ENCODE results near the gene SCARF1. TPM values are rescaled to one million over a fixed set of nuclear protein-coding genes. Genes with fewer than 3 reads are reported as not detected.

The SCARF1 gene
- total RNA-seq, 1 experiment from 2014 or later = 4.9 TPM

DNA sequence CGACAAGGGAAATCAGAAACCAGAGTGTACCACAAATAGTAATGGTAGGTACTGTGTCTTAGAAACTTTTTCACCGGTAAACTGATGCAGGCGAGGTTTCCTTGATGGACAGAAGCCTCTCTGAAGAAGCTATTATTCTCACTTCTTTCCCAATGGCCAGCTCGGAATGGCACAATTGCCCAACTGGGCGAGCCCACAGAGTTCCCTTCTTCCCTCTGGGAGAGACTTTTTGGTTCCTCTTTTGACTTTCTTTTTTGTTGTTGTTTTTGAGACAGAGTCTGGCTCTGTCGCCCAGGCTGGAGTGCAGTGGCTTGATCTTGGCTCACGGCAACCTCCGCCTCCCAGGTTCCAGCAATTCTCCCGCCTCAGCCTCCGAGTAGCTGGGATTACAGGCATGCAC lies 33.8 kb downstream of the SCARF1 start:
- no peak for DNase-seq (ENCODE audit: low spot score)
- no peak for ATAC-seq
- Mint-ChIP-seq H3K36me3 (peaks cover 3% of the 10 kb centered on the region; the same call in 1 of the 2 replicates), H3K27me3 (ENCODE audit: low read depth) (no peaks in the 10 kb centered on the region), H3K4me1 (no peaks in the 10 kb centered on the region), H3K4me3 (no peak overlapping the region), H3K9me3 (no peaks in the 10 kb centered on the region), H3K27ac (no peak overlapping the region; the same call in 1 of the 2 replicates)
- no peak for TF ChIP-seq TCF7 (CRISPR knock-in tag; IDR thresholded peaks at IDR 0.05; ENCODE audit: low read depth)
- TF ChIP-seq MYBL2 (CRISPR knock-in tag; IDR thresholded peaks at IDR 0.05) = no peak
- no peak for TF ChIP-seq TEAD1 (CRISPR knock-in tag; IDR thresholded peaks at IDR 0.05)
- TF ChIP-seq NR2C2 (CRISPR knock-in tag; IDR thresholded peaks at IDR 0.05) = no peak
- no peak for TF ChIP-seq NFYB (CRISPR knock-in tag; conservative IDR thresholded peaks at IDR 0.05; ENCODE audit: low read depth)
- TF ChIP-seq ATF2 (CRISPR knock-in tag; IDR thresholded peaks at IDR 0.05; ENCODE audit: borderline replicate concordance, low read depth) = no peak
- TF ChIP-seq NFATC4 (CRISPR knock-in tag; IDR thresholded peaks at IDR 0.05) = no peak
- TF ChIP-seq, protein P1, sequence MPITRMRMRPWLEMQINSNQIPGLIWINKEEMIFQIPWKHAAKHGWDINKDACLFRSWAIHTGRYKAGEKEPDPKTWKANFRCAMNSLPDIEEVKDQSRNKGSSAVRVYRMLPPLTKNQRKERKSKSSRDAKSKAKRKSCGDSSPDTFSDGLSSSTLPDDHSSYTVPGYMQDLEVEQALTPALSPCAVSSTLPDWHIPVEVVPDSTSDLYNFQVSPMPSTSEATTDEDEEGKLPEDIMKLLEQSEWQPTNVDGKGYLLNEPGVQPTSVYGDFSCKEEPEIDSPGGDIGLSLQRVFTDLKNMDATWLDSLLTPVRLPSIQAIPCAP (CRISPR knock-in tag; IDR thresholded peaks at IDR 0.05) = no peak
- TF ChIP-seq AR (CRISPR knock-in tag; IDR thresholded peaks at IDR 0.05) = no peak
- TF ChIP-seq MXD4 (CRISPR knock-in tag; IDR thresholded peaks at IDR 0.05; ENCODE audit: borderline replicate concordance) = no peak
- no peak for TF ChIP-seq ATF1 (CRISPR knock-in tag; IDR thresholded peaks at IDR 0.05)
- no peak for TF ChIP-seq MLX (CRISPR knock-in tag; IDR thresholded peaks at IDR 0.05)
- TF ChIP-seq SMAD4 (CRISPR knock-in tag; IDR thresholded peaks at IDR 0.05) = no peak
- TF ChIP-seq CREM (CRISPR knock-in tag; IDR thresholded peaks at IDR 0.05) = no peak
- TF ChIP-seq, protein P2, sequence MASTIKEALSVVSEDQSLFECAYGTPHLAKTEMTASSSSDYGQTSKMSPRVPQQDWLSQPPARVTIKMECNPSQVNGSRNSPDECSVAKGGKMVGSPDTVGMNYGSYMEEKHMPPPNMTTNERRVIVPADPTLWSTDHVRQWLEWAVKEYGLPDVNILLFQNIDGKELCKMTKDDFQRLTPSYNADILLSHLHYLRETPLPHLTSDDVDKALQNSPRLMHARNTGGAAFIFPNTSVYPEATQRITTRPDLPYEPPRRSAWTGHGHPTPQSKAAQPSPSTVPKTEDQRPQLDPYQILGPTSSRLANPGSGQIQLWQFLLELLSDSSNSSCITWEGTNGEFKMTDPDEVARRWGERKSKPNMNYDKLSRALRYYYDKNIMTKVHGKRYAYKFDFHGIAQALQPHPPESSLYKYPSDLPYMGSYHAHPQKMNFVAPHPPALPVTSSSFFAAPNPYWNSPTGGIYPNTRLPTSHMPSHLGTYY (CRISPR knock-in tag; IDR thresholded peaks at IDR 0.05) = no peak
- TF ChIP-seq MAX (CRISPR knock-in tag; IDR thresholded peaks at IDR 0.05) = no peak
- TF ChIP-seq, protein P3, sequence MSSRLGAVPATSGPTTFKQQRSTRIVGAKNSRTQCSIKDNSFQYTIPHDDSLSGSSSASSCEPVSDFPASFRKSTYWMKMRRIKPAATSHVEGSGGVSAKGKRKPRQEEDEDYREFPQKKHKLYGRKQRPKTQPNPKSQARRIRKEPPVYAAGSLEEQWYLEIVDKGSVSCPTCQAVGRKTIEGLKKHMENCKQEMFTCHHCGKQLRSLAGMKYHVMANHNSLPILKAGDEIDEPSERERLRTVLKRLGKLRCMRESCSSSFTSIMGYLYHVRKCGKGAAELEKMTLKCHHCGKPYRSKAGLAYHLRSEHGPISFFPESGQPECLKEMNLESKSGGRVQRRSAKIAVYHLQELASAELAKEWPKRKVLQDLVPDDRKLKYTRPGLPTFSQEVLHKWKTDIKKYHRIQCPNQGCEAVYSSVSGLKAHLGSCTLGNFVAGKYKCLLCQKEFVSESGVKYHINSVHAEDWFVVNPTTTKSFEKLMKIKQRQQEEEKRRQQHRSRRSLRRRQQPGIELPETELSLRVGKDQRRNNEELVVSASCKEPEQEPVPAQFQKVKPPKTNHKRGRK (CRISPR knock-in tag; IDR thresholded peaks at IDR 0.05; ENCODE audit: borderline replicate concordance) = no peak
- TF ChIP-seq ELF4 (CRISPR knock-in tag; IDR thresholded peaks at IDR 0.05; ENCODE audit: low read depth) = no peak
- POLR2A ChIA-PET = no interaction called here
- CTCF ChIA-PET = interaction anchor here (3.4 kb wide), 1 partner anchor 38 kb away, joined by 16 read pairs; no protein-coding TSS in a partner anchor
